Kidney (tissue), 14 donors: ENCODE results near the gene SMIM21. TPM values are rescaled to one million over a fixed set of nuclear protein-coding genes. Genes with fewer than 3 reads are reported as not detected.

Experiments
- DNase-seq, 5 donors: peaks; one replicate each; pipeline ENCODE4 v3.0.0-alpha.2; 2013 to 2020
- FAIRE-seq: peaks from 2 replicates; lab custom pipeline; 2012; peaks lifted over from hg19 to GRCh38; lab: Jason Lieb, UNC
- H3K27ac ChIP-seq, 2 donors: one replicate each; pipeline ENCODE4 v1.7.0; 2013; ENCODE audit warnings: low read depth in 2 of 2, low read length in 2 of 2, inconsistent platforms in 1 of 2
- H3K27me3 ChIP-seq: one replicate; pipeline ENCODE4 v1.7.1; 2013; ENCODE audit warnings: low read length, inconsistent platforms; ENCODE audit not compliant: control insufficient read depth, insufficient read depth
- H3K36me3 ChIP-seq, 3 donors: one replicate each; pipeline versions ENCODE4 v1.7.0 to v1.7.1; 2013; ENCODE audit warnings: low read length in 3 of 3, control low read depth in 1 of 3, inconsistent platforms in 1 of 3; ENCODE audit not compliant: insufficient read depth in 3 of 3, control insufficient read depth in 2 of 3
- H3K4me1 ChIP-seq, 3 donors: one replicate each; pipeline versions ENCODE4 v1.7.0 to v1.7.1; 2013; ENCODE audit warnings: low read length in 3 of 3, inconsistent platforms in 1 of 3, low read depth in 1 of 3; ENCODE audit not compliant: control insufficient read depth in 2 of 3, insufficient read depth in 2 of 3
- H3K4me3 ChIP-seq, 3 donors: one replicate each; pipeline versions ENCODE4 v1.7.0 to v1.8.1; 2013; ENCODE audit warnings: low read length in 3 of 3, control low read depth in 1 of 3, inconsistent platforms in 1 of 3
- H3K9ac ChIP-seq, 3 donors: one replicate each; pipeline versions ENCODE4 v1.7.0 to v1.7.1; 2013; ENCODE audit warnings: low read length in 3 of 3, control low read depth in 1 of 3, inconsistent platforms in 1 of 3
- H3K9me3 ChIP-seq, 3 donors: one replicate each; pipeline versions ENCODE4 v1.7.0 to v1.7.1; 2013; ENCODE audit warnings: low read length in 3 of 3, control low read depth in 1 of 3, inconsistent platforms in 1 of 3; ENCODE audit not compliant: control insufficient read depth in 2 of 3, insufficient read depth in 1 of 3
- intact Hi-C: fragments of 100-400 bp; cut with DNase I; formaldehyde crosslinking; loops from one replicate; pipeline ENCODE4 v1.11.1; 2022
- polyA plus RNA-seq: library from polyadenylated mRNA; stranded (reverse); fragments of 350-450 nt; fragmentation: Illumina TruSeq; extraction: RNeasy Lipid Tissue Mini Kit (QIAGEN cat#74804); gene quantifications from one replicate; pipeline ENCODE4 v1.2.3, GENCODE V29; 2014; ENCODE audit warnings: low read depth, low replicate concordance; ENCODE audit not compliant: insufficient read depth
- total RNA-seq: library from RNA; stranded (reverse); fragmentation: NEBNext Ultra II Directional; extraction: Animal tissue kit (Norgen Biotek cat#: 25700); gene quantifications from one replicate; pipeline ENCODE4 v1.2.1, GENCODE V29; 2021
- TF ChIP-seq, protein P1 (sequence below): IDR thresholded peaks from 3 replicates; pipeline ENCODE4 v1.5.1; 2012; ENCODE audit warnings: mild to moderate bottlenecking, moderate library complexity, borderline replicate concordance; ENCODE audit not compliant: insufficient read depth; ENCODE audit errors: extremely low read depth
- donor health status: control.
- donor health status: control.
- donor health status: control.
- donor health status: control.
- donor health status: control.
- donor health status: DM: yes; HTN: yes; CAD: no.
- donor health status: Normal renal cell carcinoma (clear cell type).

SMIM21 gene
- total and polyA plus RNA-seq, 2 donors from 2014 or later: not detected

DNA sequence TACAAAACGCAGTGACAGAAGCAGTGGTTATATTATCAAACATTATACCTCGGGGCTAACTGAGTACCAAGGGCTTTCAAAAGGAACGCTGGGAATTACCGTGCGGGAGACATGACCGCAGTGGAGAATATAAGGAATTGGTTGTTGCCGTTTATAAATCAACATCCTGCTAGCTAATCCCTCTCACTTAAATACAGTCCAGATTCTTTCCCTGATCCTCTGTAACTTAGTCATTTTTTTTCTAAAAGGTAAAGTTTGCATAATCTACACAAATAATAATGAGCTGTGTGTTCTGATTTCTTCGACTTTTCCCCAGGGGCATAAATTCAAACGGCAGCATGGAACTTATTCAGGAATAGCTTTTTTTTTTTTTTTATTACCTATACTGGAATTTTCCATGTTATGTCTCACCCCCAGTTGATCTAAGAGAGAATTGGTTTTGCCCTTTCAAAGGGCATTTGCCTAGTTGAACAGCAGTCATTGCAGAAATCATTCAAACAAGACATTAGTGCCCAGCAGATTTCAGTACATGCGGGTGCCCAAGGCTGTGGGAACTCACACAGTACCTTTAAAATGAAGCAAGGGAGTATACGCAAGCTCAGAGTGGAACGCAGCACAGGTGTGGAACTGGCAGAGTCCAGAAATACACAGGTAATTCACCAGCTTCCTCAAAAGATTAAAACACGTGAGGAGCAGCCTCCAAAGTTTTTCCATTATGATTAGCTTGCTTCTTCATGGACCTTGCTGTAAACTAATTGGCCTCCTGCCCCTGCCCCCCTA lies 63.9 kb downstream of the SMIM21 start:
- no peak for DNase-seq
- H3K27ac ChIP-seq: no peak overlapping the region

DNA sequence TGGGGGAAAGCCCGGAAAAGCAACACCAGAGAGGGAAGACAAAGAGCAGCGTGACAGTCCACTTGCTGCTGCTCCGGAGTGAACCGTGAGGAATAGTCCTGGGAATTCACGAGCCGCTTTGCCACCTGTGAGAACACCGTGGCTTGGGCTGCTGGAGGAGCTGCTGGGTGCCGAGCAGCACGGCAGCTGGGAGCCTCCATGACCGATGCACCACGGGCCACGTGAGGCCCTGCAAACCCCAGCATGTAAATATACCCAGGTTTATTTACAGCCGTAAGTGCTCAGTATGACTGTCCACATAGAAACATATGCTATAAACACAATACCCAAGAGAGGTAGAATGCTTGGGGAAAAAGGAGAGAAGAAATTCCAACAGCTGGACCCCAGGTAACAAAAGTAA lies 65.1 kb downstream of the SMIM21 start:
- intact Hi-C loops: no loop called here
- DNase-seq: no peak
- H3K9ac ChIP-seq: no peak overlapping the region
- TF ChIP-seq, protein P1, sequence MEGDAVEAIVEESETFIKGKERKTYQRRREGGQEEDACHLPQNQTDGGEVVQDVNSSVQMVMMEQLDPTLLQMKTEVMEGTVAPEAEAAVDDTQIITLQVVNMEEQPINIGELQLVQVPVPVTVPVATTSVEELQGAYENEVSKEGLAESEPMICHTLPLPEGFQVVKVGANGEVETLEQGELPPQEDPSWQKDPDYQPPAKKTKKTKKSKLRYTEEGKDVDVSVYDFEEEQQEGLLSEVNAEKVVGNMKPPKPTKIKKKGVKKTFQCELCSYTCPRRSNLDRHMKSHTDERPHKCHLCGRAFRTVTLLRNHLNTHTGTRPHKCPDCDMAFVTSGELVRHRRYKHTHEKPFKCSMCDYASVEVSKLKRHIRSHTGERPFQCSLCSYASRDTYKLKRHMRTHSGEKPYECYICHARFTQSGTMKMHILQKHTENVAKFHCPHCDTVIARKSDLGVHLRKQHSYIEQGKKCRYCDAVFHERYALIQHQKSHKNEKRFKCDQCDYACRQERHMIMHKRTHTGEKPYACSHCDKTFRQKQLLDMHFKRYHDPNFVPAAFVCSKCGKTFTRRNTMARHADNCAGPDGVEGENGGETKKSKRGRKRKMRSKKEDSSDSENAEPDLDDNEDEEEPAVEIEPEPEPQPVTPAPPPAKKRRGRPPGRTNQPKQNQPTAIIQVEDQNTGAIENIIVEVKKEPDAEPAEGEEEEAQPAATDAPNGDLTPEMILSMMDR: no peak
- no peak overlapping the region for H3K27ac ChIP-seq
- H3K4me3 ChIP-seq: no peak overlapping the region
- H3K4me1 ChIP-seq: no peaks in the 10 kb centered on the region
- H3K27me3 ChIP-seq: no peaks in the 10 kb centered on the region
- no peaks in the 10 kb centered on the region for H3K36me3 ChIP-seq
- no peaks in the 10 kb centered on the region for H3K9me3 ChIP-seq
- FAIRE-seq: no peak

More for the DNA sequence above, 63.9 kb downstream of the SMIM21 start:
- intact Hi-C loops: no loop called here
- no peak for FAIRE-seq
- Histone ChIP-seq H3K36me3 (no peaks in the 10 kb centered on the region), H3K27me3 (no peaks in the 10 kb centered on the region), H3K4me1 (no peaks in the 10 kb centered on the region), H3K9ac (no peak overlapping the region), H3K4me3 (no peak overlapping the region), H3K9me3 (no peaks in the 10 kb centered on the region)
- TF ChIP-seq, protein P1: no peak

DNA sequence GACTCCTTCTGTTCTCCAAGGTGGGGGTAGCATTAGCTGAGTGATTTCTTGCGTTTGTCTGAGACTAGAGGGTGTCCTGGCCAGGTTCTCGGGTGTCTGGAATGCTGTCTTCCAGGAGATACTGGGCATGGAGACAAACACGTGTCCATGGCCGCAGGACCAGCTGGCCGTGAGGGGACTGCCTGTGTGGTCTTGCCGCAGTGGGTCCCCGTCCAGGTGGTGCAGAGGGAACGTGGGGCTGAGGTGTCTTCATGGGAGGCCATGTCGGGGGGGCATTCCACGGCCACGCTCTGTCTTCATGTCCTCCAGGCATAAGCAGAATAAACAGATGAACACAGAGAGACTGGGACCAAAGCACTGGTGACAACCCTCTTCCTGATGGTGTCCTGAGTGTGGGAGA lies 66.6 kb downstream of the SMIM21 start:
- Histone ChIP-seq H3K4me3 (no peak overlapping the region), H3K27ac (no peak overlapping the region), H3K9ac (no peak overlapping the region), H3K4me1 (no peaks in the 10 kb centered on the region), H3K36me3 (no peaks in the 10 kb centered on the region), H3K9me3 (no peaks in the 10 kb centered on the region), H3K27me3 (no peaks in the 10 kb centered on the region)
- intact Hi-C loops: no loop called here
- TF ChIP-seq, protein P1: no peak
- no peak for DNase-seq
- no peak for FAIRE-seq
